OCI-LY1 (cell line): Measurements from ENCODE around the gene KCNB1.

Source experiments
- H2AFZ ChIP-seq: fragments of 200-600 bp; sonication (generic), shearing (Covaris generic); 2 replicates; pipeline ENCODE4 v1.6.0; 2014; ENCODE audit warnings: antibody characterized with exemption, mild to moderate bottlenecking, low read length
- H3F3A ChIP-seq: fragments of 200-600 bp; sonication (generic), shearing (Covaris generic); 2 replicates; pipeline ENCODE4 v1.6.0; 2014; ENCODE audit warnings: mild to moderate bottlenecking, antibody characterized with exemption, low read length, moderate library complexity; ENCODE audit not compliant: insufficient read depth
- H3K27ac ChIP-seq: fragments of 200-600 bp; sonication (generic); 2 replicates; pipeline ENCODE4 v1.5.1; 2014; ENCODE audit warnings: low read length, mixed run types, mild to moderate bottlenecking, low read depth; ENCODE audit not compliant: poor library complexity, severe bottlenecking
- H3K27me3 ChIP-seq: fragments of 200-600 bp; sonication (generic); 2 replicates; pipeline ENCODE4 v1.6.0; 2014; ENCODE audit warnings: antibody characterized with exemption, mild to moderate bottlenecking, low read length, moderate library complexity; ENCODE audit not compliant: insufficient read depth
- H3K36me3 ChIP-seq: fragments of 200-600 bp; sonication (generic); 2 replicates; pipeline ENCODE4 v1.6.1; 2014; ENCODE audit warnings: mild to moderate bottlenecking, antibody characterized with exemption, low read length, moderate library complexity, mixed read lengths; ENCODE audit not compliant: insufficient read depth
- H3K4me1 ChIP-seq: fragments of 200-600 bp; sonication (generic); 2 replicates; pipeline ENCODE4 v1.5.1; 2014; ENCODE audit warnings: mild to moderate bottlenecking, low read length, moderate library complexity; ENCODE audit not compliant: insufficient read depth, severe bottlenecking
- H3K4me2 ChIP-seq: fragments of 200-600 bp; sonication (generic), shearing (Covaris generic); 2 replicates; pipeline ENCODE4 v1.6.1; 2014; ENCODE audit warnings: low read length
- H3K4me3 ChIP-seq: fragments of 200-600 bp; sonication (generic); 2 replicates; pipeline ENCODE4 v1.5.1; 2014; ENCODE audit warnings: low read length, low read depth, mild to moderate bottlenecking, mixed read lengths; ENCODE audit not compliant: poor library complexity, severe bottlenecking
- H3K79me2 ChIP-seq: fragments of 200-600 bp; shearing (Covaris generic); 2 replicates; pipeline ENCODE4 v1.6.1; 2016; ENCODE audit warnings: mixed run types, low read length, mixed read lengths; ENCODE audit not compliant: insufficient read depth
- H3K9ac ChIP-seq: fragments of 200-600 bp; sonication (generic), shearing (Covaris generic); 2 replicates; pipeline ENCODE4 v1.6.1; 2014; ENCODE audit warnings: mild to moderate bottlenecking, low read length, mixed read lengths
- H3K9me2 ChIP-seq: fragments of 200-600 bp; sonication (generic), shearing (Covaris generic); 2 replicates; pipeline ENCODE4 v1.6.1; 2014; ENCODE audit warnings: low read depth, mild to moderate bottlenecking, low read length, mixed read lengths
- H3K9me3 ChIP-seq: fragments of 200-600 bp; shearing (Covaris generic); 2 replicates; pipeline ENCODE4 v1.6.1; 2014; ENCODE audit warnings: low read length, mixed read lengths
- H4K20me1 ChIP-seq: fragments of 200-600 bp; sonication (generic), shearing (Covaris generic); 2 replicates; pipeline ENCODE4 v1.6.0; 2016; ENCODE audit warnings: mild to moderate bottlenecking, low read length; ENCODE audit not compliant: insufficient read depth
- CTCF ChIP-seq: fragments of 200-600 bp; sonication (generic), shearing (Covaris generic); IDR thresholded peaks from 2 replicates; pipeline ENCODE4 v1.5.1; 2017; ENCODE audit warnings: mild to moderate bottlenecking, antibody characterized with exemption, low read length, moderate library complexity, mixed read lengths
- EZH2 ChIP-seq: fragments of 200-600 bp; sonication (generic), shearing (Covaris generic); IDR thresholded peaks from 2 replicates; pipeline ENCODE4 v1.8.0; 2017; ENCODE audit warnings: borderline replicate concordance, mixed run types, mild to moderate bottlenecking, antibody characterized with exemption, low read length, moderate library complexity, mixed read lengths

Gene KCNB1

DNA sequence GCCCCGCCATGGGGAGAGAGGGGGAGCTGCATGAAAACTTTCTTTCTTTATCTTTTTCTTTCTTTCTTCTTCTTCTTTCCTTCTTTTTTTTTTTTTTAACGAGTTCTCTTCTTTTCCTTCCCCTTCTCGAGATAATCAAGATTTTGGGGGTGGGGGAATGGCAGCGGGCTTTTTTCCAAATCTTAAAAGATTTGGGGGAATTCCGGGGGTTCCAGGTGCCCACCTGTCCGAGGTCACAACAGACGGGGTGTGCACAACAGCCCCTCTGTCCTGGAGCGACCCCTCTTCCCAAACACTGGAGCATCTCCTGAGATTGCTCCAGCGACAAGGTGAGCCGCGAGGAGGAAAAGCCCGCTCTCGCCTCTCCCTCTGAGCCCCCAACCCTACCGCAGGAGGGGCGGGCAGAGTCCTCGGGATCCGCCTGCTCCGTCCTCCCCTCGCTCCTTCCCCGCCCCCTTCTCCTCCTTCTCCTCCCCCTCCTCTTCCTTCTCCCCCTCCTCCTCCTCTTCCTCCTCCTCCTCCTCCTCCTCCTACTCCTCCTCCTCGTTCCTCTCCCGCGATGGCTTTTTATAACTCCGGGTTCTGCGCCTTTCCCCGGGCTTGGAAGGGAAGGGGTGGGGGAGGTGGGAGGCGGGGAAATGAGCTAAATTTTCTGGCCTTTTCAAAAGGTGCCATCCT lies 689 bp upstream of the KCNB1 start:
- H3F3A ChIP-seq, result no peaks in the 10 kb centered on the region
- no peaks in the 10 kb centered on the region for H3K9me3 ChIP-seq
- H4K20me1 ChIP-seq, result no peaks in the 10 kb centered on the region
- H3K9ac ChIP-seq, result no peak overlapping the region
- no peaks in the 10 kb centered on the region for H3K4me1 ChIP-seq
- H2AFZ ChIP-seq, result no peak overlapping the region
- H3K27ac ChIP-seq, result no peak overlapping the region
- H3K79me2 ChIP-seq, result no peaks in the 10 kb centered on the region
- no peaks in the 10 kb centered on the region; the same call in 1 of the 2 replicates for H3K27me3 ChIP-seq
- no peaks in the 10 kb centered on the region for H3K36me3 ChIP-seq
- H3K9me2 ChIP-seq, result no peaks in the 10 kb centered on the region
- TF ChIP-seq CTCF (no peak), EZH2 (no peak)
- no peak overlapping the region for H3K4me2 ChIP-seq
- H3K4me3 ChIP-seq, result no peak overlapping the region

DNA sequence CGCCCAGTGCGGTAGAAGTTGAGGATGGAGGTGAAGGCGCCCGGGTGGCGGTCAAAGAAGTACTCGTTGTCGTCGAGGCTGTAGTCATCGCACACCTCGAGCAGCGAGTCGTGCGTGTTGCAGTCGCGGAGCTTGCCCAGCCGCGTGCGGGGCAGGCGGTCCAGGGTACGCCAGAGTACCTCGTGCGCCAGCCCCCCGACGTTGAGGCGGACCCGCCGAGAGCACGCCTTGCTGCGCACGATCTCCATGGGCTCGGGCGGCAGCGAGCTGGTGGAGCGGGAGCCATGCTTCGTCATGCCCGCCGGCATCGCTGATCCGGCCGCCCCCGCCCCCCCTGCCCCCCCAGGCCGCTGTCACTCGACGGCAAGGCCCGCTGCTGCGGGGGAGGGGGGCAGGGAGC lies 295 bp downstream of the KCNB1 start:
- H3K79me2 ChIP-seq, result no peaks in the 10 kb centered on the region
- H3K4me3 ChIP-seq, result no peak overlapping the region
- H3K4me1 ChIP-seq, result no peaks in the 10 kb centered on the region
- no peaks in the 10 kb centered on the region for H3K9me3 ChIP-seq
- H3K27me3 ChIP-seq, result peaks cover 2% of the 10 kb centered on the region; the same call in 1 of the 2 replicates
- no peak for TF ChIP-seq CTCF
- TF ChIP-seq EZH2, result no peak
- no peak overlapping the region for H3K4me2 ChIP-seq
- no peaks in the 10 kb centered on the region for H3K9me2 ChIP-seq
- H3F3A ChIP-seq, result no peaks in the 10 kb centered on the region
- no peak overlapping the region for H2AFZ ChIP-seq
- no peak overlapping the region for H3K9ac ChIP-seq
- H3K36me3 ChIP-seq, result no peaks in the 10 kb centered on the region
- H4K20me1 ChIP-seq, result no peaks in the 10 kb centered on the region
- no peak overlapping the region for H3K27ac ChIP-seq

DNA sequence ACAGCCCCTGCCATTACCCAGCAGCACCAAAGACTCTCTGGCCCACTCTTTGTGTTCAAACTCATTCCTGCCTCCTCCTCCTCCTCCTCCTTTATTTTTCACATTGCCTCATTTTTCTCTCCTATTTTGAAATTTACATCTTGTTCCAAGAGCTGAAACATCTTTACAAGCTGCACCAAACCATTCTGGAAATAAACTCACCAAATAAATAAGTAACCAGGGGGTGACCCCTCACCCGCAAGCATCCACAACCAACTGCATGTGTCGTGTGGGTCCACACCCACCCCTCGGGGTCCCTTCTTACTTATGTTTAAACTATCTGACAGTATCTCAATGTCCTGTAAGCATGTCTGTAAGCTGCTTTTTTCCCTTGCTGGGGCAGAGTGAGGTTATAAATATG lies 1.4 kb downstream of the KCNB1 start:
- H3K4me1 ChIP-seq, result no peaks in the 10 kb centered on the region
- no peaks in the 10 kb centered on the region for H3K79me2 ChIP-seq
- no peak overlapping the region for H3K4me2 ChIP-seq
- H3K27ac ChIP-seq, result no peak overlapping the region
- H3K9ac ChIP-seq, result no peak overlapping the region
- H3K9me2 ChIP-seq, result no peaks in the 10 kb centered on the region
- 0 out of 2 replicates have a peak, but pooled peaks cover 5% of the 10 kb centered on the region for H3K27me3 ChIP-seq
- no peak overlapping the region for H3K4me3 ChIP-seq
- no peak for TF ChIP-seq CTCF
- TF ChIP-seq EZH2, result no peak
- H4K20me1 ChIP-seq, result no peaks in the 10 kb centered on the region
- no peaks in the 10 kb centered on the region for H3F3A ChIP-seq
- H3K36me3 ChIP-seq, result no peaks in the 10 kb centered on the region
- no peaks in the 10 kb centered on the region for H3K9me3 ChIP-seq
- H2AFZ ChIP-seq, result no peak overlapping the region
